GM15510 (cell line): ENCODE measurements around the gene NSG2.

ENCODE experiments used
- POLR2A ChIP-seq: IDR thresholded peaks from 3 replicates; pipeline ENCODE4 v1.6.1; 2011; ENCODE audit warnings: borderline replicate concordance; ENCODE audit not compliant: insufficient read length; ENCODE audit errors: extremely low read depth

The NSG2 gene

GRCh38 chr5:174053905-174054304, 8.4 kb downstream of the NSG2 start:
- TF ChIP-seq POLR2A = no peak

- TF ChIP-seq POLR2A = no peak
These were observed 10.8 kb downstream of the NSG2 start for GRCh38 chr5:174056064-174056847.

GRCh38 chr5:174057206-174057605, 11.7 kb downstream of the NSG2 start:
- TF ChIP-seq POLR2A = no peak

- no peak for TF ChIP-seq POLR2A
These were observed 13.1 kb downstream of the NSG2 start for GRCh38 chr5:174058433-174059122.

- TF ChIP-seq POLR2A = no peak
These were observed 13.7 kb downstream of the NSG2 start for GRCh38 chr5:174059247-174059646.

- no peak for TF ChIP-seq POLR2A
These were observed 17.7 kb downstream of the NSG2 start for GRCh38 chr5:174063082-174063756.

- no peak for TF ChIP-seq POLR2A
These were observed 18.7 kb downstream of the NSG2 start for GRCh38 chr5:174064171-174064570.

- no peak for TF ChIP-seq POLR2A
These were observed 20.2 kb downstream of the NSG2 start for GRCh38 chr5:174065528-174066197.

GRCh38 chr5:174067499-174067898, 22.0 kb downstream of the NSG2 start:
- TF ChIP-seq POLR2A = no peak

GRCh38 chr5:174071484-174071883, 26.0 kb downstream of the NSG2 start:
- TF ChIP-seq POLR2A = no peak

- TF ChIP-seq POLR2A = no peak
These were observed 27.7 kb downstream of the NSG2 start for GRCh38 chr5:174073122-174073660.

- no peak for TF ChIP-seq POLR2A
These were observed 28.9 kb downstream of the NSG2 start for GRCh38 chr5:174074369-174074768.

GRCh38 chr5:174078416-174078815, 32.9 kb downstream of the NSG2 start:
- no peak for TF ChIP-seq POLR2A

GRCh38 chr5:174082286-174082685, 36.8 kb downstream of the NSG2 start:
- TF ChIP-seq POLR2A = no peak
